Stimulated activated CD4-positive, alpha-beta T cell treated with anti-CD3 and anti-CD28 coated beads, TNF-alpha, amount 100 ng/mL, for 24 hours (primary cell): ENCODE data around the gene PROM1.

ENCODE experiments used
- DNase-seq, 3 experiments: peaks; one replicate each; pipeline ENCODE4 v3.0.0-alpha.2; 2020; ENCODE audit warnings: low read depth in 3 of 3

The PROM1 gene

DNA sequence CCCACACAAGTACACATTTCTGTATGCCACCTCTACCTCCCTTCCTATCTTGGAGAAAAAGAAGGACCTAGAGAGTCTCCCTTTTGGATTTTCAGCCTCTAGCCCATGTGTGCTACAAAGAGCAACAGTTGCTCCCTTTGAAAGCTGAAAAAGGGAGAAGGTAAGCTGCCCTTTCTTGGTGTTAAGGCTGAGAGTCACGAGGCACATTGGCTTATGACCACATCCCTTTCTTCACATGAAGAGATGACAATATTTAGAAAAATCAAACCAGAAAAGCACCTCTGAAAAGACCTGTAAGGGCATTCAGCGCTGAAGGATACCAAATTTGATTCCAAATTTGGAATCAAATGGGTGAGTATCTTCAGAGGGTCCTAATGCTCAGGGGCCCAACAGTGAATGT is 138.9 kb downstream of the PROM1 start:
- no peak for DNase-seq

DNA sequence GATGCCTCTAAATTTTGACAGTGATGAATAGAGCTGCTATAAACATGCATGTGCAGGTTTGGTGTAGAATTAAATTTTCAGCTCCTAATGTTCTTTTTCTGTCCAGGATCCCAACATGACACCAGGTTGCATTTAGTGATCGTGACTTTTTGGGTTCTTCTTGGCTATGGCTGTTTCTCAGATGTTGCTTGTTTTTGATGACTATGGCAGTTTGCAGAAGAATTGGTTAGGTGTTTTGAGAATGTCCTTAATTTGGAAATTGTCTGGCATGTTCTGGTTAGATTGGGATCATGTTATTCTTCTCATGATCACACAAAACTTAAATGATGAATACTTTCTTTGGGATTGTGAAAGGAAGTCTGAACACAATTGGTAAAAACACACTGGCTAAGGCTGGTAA is 141.5 kb downstream of the PROM1 start:
- DNase-seq = no peak

DNA sequence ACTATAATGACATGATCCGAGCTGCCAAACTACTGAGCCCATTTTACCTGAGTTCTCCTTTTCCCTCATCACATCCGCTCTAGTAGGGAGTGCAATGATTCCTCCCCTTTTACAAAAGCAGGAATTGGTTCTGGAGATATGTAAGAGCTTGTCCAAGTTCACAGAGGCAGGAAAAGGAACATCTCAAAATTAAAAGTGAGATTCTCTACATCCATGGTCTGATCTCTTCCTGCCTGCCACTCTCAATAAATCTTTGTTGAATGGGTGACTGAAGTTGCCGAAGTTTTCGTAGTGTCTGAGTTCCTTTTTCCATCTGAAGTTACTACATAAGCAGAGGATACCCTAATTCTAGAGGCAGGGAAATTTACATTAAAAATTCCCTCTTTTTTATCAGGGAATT is 145.2 kb downstream of the PROM1 start, which contains the start of gene FGFBP1:
FGFBP1 (minus strand) TSS at position 101 of the 400 bp plus-strand sequence. CDS start 2,108 bp downstream, outside the sequence.
- DNase-seq = no peak

DNA sequence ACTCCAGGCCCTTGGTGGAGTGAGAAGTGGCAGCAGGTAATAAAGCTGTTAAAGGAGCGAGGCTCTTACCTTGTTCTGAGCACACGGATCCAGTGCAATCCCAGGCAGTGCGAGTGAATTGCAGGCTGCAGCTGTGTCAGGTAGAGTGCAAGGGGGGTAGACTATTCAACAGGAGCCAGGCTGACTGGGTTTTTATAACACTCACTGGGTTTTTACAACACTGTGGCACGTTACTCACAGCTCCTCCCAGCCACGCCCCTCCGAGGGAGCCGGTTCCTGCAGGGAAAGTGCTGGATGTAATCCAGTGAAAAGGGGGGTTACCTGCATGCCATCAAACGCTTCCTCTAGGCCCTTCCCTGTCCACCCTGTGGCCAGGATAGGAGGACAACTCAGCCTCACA is 145.6 kb downstream of the PROM1 start:
- DNase-seq = no peak

DNA sequence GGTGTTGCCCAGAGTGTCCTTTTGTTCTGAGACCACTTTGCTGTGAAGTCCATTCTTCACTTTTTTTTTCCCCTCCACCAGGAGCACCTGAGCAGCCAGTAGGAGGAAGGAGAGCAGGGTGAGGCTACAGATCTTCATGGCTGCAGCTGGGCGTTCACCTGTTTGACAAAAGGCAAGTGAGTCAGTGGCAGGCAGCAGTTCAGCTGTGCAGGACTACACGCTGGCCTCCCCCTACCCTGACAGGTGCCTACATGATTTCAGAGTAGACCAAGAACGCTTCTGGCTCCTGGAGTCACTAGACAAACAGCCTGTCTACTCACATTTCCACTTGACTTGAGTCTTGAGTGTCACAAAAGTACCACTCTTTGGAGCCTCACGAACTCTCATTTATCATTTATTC is 147.3 kb downstream of the PROM1 start:
- no peak for DNase-seq

DNA sequence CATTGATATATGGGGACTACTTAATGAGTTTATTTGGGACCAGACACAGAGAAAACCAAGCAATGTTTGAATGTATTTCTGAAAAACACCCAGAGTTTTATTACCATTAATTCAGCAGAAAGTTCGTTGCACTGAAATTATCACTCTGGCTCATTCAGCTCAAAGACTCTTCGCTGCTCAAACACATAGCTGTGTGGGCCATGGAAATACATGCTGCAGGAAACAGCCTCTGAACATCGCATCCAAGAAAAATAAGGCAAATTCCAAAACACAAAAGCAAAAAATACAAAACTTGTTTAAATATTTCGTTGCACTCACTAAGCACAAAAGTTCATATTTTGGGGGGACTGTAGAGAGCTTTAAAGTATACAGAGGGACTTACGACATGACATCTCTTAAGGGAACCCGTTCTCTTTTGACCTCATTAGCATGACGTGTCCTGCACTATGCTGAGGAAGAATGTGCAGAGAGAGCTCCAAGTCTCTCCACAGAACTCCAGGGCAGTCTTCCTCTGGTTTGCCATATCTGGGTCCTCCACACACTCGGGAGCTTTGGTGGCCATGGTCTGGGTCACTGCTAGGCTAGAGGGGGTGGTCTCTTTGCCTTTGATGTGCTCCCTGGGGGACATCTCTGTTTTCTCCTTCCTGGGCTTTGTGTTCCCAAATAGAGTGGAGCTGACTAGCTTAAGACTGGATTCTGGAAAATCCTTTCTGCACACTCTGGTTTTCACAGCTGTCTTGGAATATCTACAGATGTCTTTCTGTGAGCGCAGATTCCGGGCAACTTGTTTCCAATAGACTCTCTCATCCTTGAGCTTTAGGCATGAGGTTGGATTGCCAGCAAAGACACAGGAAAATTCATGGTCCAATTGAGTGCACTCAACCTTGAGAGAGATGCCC is 148.1 kb downstream of the PROM1 start:
- DNase-seq = no peak

DNA sequence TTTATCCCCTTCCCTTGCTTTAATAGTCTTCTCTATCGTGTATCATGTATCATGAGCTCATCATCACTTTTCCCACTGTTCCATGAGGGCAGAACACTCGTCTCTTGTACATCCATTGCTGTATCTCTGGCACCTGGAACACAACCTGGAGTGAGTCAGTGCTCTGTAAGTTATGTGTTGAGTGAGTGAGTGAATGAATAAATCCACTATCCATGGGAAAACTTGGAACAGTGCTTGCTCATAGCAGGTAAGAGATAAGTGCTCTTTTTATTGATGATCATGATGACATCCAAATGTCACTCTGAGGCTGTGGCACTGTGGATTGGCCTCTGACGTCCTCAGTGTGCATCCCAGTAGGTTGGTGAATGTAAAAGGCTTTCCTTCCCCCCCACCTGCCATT is 149.6 kb downstream of the PROM1 start:
- DNase-seq = no peak

DNA sequence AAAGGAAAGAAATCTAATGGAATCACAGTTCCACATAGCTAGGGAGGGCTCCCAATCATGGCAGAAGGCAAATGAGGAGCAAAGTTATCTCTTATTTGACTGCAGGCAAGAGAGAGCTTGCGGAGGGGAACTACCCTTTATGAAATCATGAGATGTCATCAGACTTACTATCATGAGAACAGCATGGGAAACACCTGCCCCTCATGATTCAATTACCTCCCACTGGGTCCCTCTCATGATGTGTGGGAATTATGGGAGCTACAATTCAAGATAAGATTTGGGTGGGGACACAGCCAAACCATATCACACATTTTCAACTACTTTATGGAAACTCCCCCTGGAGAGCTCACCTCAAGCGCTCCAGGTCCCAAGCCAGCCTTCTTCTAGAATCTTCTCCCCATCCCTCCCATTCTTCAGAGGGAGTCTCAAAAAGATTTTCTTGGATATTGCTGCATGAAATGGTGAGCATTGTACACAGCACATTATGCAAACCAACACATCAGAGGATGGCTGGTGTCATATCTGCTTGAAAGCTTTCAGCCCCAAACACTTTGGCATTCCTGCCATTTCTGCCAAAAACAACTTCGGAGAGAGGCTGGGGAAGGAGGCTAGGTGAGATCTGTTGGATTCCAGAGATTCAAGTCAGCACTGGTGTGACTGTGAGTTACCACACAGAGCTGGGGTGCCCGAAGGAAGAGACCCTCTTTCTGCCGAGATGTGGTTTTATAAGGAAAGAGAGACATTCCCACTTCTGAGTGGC is 152.2 kb downstream of the PROM1 start:
- no peak for DNase-seq

DNA sequence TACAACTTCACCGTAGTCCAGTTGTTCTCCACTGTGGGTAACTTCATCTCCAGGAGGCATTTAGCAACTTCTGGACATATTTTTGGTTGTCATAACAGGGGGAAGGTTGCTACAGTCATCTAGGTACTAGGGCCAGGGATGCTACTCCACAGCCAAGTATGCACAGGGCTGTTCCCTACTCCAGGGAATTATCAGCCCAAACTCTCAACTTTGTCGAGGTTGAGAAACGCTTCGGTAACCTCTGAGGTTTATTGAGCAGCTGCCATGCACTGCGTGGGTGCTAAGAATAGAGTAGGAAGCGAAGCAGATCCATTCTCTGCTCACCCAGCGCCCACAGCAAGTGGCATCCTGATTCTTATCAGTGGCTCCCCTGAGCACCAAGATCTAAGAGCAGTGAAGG is 153.5 kb downstream of the PROM1 start:
- DNase-seq = no peak

DNA sequence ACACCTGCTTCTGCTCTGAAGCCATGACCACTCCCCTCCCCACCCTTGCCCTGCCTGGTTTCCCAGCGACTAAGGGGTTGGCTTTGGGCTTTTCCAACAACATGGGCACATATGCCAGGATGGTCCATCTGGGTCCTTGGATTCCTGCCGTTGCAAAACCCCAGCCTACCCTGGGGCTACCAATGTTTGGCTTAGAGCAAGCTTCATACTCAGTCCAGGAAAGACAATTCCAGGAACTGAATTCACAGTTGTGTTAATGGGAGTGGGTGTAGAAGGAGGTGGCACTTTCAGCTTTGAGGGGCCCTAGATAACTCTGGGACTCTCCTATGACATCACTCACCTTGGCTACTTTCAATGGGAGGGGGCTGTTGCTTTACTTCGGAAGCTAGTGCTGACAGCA is 154.3 kb downstream of the PROM1 start:
- DNase-seq = no peak

DNA sequence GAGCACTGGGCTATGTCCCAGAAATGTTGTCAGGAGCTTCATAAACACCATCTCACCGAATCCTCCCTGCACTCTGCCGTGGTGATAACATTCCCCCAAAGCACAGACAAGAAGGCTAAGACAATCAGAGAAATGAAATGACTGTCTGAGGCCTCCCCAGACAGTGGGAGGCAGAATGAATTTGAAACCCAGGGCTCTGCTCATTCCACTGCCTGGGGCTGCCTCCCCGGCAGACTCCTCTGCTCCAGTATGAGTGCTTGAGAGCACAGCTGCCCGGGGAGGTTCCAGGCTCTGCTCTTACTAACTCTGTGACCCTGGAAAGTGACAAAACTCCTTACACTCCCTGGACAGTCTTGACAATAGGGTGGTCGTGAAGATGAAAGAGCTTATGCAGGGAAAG is 154.9 kb downstream of the PROM1 start:
- DNase-seq = no peak

DNA sequence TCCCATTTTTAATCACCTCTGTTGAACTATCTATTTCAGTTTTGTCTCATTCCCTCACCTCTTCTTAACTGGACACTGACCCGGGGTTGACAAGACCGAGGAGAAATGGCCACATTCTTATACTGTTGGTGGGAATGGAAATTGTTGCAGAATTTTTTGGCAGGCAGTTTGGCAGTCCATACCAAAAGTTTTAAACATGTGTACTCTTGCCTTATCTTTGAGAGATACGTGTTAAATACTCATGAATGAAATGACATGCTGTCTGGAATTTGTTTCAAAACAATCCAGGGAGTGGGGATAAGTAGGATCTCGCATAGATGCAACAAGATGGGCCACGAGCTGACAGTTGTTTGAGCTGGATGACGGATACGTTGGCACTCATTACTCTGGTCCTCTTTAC is 157.3 kb downstream of the PROM1 start:
- DNase-seq = no peak

DNA sequence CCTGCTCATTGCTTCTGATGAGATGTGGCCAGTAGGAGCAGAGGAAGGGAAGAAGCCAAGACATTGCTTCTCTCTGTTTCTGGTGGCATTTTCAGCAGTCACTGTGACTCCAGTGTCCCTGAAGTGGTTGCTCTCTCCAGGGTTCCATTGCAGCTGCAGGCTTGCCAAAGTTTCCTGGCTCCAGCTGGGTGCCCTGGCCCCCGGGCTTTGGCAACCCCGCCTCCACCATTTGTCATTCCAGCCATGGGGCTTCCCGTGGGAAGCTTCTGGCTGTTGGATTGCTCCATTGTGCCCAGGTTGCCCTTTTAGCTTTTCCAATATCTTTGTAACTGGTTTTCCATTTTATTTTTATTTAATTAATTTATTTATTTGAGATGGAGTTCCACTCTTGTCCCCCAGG is 158.0 kb downstream of the PROM1 start:
- DNase-seq = no peak

DNA sequence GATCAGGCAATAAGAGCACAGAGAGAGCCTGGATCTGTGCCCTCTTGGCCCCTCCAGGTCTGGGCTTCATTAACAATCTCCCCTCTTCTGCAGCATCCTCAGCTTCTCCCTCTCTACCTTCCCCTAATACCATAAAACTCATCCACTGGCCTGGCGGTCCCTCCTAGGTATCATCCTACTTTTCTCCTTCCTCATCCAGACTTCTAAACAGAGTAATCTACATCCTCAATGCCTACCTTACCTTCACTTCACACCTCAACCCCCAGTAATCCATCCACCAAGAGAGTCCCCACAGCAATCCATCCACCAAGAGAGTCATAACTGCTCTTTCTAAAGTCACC is 162.3 kb downstream of the PROM1 start:
- no peak for DNase-seq

DNA sequence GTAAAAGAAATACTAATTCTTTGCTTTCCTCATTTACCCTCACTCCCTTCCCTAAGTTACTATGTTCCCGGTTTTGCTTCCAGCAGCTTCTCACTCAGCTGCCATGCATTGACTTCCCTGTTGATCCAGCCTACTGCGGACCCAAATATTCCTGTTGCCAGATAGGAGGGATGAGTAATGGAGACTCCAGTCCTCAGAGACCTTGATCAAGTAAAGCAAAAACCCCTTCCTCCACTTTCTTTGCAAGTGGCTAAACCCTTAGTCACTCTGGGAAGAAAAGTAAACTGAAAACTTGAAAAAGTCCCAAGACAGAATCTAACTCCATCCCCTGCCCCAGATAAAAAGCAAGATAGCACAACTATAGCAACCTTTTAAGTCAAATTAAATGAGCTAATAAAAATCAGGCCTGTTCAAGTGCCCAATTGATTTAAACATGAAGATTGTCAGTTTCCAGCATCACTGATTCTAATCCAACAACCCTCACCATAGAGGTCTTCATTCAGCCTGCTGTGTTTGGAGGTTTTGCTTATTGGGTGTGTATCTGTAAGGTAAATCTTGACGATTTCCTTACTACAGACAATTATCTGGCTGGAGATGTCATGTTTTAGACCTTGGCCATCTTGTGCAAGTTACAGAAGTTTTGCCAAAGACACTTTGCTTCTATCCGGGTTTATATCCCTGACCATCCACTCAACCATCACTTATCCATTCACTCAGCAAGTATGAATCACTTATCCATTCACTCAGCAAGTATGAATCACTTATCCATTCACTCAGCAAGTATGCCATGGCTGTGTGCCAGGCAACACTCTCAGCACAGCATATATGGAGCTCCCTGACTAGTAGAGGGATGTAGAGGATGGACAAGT is 162.9 kb downstream of the PROM1 start:
- no peak for DNase-seq

DNA sequence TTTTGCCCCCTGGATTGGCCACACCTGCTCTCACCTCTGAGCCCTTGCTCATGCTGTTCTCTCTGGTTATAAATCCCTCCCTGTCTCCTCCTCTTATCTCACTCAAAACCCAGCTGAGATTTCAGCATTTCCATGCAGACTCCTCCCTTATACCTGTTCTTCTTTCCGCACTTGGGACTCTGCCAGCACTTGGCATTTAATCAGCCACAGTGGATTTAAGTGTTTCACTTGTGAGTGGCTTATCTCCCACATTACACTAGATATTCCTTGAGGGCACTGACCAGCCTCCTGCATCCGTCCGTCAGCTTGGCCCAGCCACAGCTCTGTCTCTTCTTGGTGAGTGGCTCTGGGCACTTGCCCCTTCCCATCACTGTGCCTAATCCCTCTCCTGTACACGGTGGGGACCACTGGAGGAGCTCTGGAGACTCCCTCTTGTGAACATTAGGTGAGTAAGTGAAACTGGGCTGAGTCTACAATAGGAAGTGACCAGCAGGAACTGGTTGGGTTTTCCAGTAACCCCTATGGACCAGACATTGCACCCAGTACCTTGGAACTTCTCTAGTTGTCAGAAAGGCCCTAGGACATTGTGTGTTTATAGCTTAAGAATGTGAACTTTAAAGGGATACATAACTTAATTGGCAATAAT is 165.2 kb downstream of the PROM1 start:
- DNase-seq = no peak
